A549 (cell line): ENCODE data around the gene EPN3. TPM values are rescaled to one million over a fixed set of nuclear protein-coding genes. Genes with fewer than 3 reads are reported as not detected.
A peak's percentile ranks its signal among the peaks of the same experiment; 100 is the strongest.

ENCODE experiments used
- ATAC-seq, 2 experiments: fragments of 200-7000 bp in 1 of 2; fragments of >200 bp in 1 of 2; cut with Nextera tagmentation in 1 of 2; cut with Tn5 transposase in 1 of 2; 3 replicates each; pipeline versions ENCODE4 v1.8.0 to v1.9.1; 2018 to 2020; ENCODE audit warnings: mild to moderate bottlenecking in 1 of 2, moderate library complexity in 1 of 2
- CTCF ChIA-PET: fragments of 300-600 bp; sonication (Branson Sonifier 250); formaldehyde crosslinking; extraction: SDS; loops from one replicate; lab custom pipeline; 2021; ENCODE audit warnings: antibody characterized with exemption, inconsistent platforms; lab: Yijun Ruan, JAX
- POLR2A ChIA-PET: fragments of 350-600 bp; formaldehyde crosslinking; extraction: SDS; loops from one replicate; lab custom pipeline; 2021; ENCODE audit warnings: antibody characterized with exemption, inconsistent platforms; lab: Yijun Ruan, JAX
- DNase-seq, 2 experiments: peaks; one replicate each; pipeline versions ENCODE4 v3.0.0 to v3.0.0-alpha.2; 2011 to 2016; ENCODE audit warnings: low read depth in 1 of 2, low spot score in 1 of 2
- FAIRE-seq: peaks from 2 replicates; lab custom pipeline; 2011; peaks lifted over from hg19 to GRCh38; lab: Jason Lieb, UNC
- H3K27ac ChIP-seq, 2 experiments: fragments of >200 bp; sonication (Bioruptor Twin); formaldehyde crosslinking; 3 replicates each; pipeline ENCODE4 v1.5.1; 2016 to 2017
- H3K4me1 ChIP-seq: fragments of >200 bp; sonication (Bioruptor Twin); formaldehyde crosslinking; 3 replicates; pipeline ENCODE4 v1.6.1; 2016
- H3K4me2 ChIP-seq: fragments of >200 bp; sonication (Bioruptor Twin); formaldehyde crosslinking; 3 replicates; pipeline ENCODE4 v1.6.1; 2016
- H3K4me3 ChIP-seq: fragments of >200 bp; sonication (Bioruptor Twin); formaldehyde crosslinking; 3 replicates; pipeline ENCODE4 v1.5.1; 2016
- H3K9me3 ChIP-seq: fragments of >200 bp; sonication (Bioruptor Twin); formaldehyde crosslinking; 3 replicates; pipeline ENCODE4 v1.6.1; 2016
- BCL3 ChIP-seq: fragments of >200 bp; sonication (Bioruptor Twin); formaldehyde crosslinking; IDR thresholded peaks from 3 replicates; pipeline ENCODE4 v1.6.1; 2016
- BHLHE40 ChIP-seq: IDR thresholded peaks from 2 replicates; pipeline ENCODE4 v1.6.1; 2012; ENCODE audit warnings: low read depth, low read length, inconsistent platforms
- CHD4 ChIP-seq: fragments of 200-600 bp; sonication (generic); IDR thresholded peaks from 2 replicates; pipeline ENCODE4 v1.6.1; 2016; ENCODE audit warnings: antibody characterized with exemption, mild to moderate bottlenecking, borderline replicate concordance
- ESRRA ChIP-seq: fragments of 150-350 bp; IDR thresholded peaks from 2 replicates; pipeline ENCODE4 v1.6.1; 2014; ENCODE audit warnings: mild to moderate bottlenecking, low read length, borderline replicate concordance
- FOSL2 ChIP-seq, 2 experiments: fragments of 450-650 bp in 1 of 2; fragments of >200 bp in 1 of 2; sonication (Bioruptor Twin) in 1 of 2; formaldehyde crosslinking; IDR thresholded peaks; 2 replicates each; pipeline versions ENCODE4 v1.5.0 to v1.6.1; 2016 to 2020; ENCODE audit warnings: mild to moderate bottlenecking in 1 of 2, moderate library complexity in 1 of 2
- FOXS1 ChIP-seq: fragments of 250-450 bp; sonication (Bioruptor Pico); IDR thresholded peaks from 2 replicates; pipeline ENCODE4 v1.5.0; 2020; ENCODE audit warnings: mild to moderate bottlenecking, moderate library complexity
- HDAC2 ChIP-seq: fragments of 200-600 bp; sonication (generic); IDR thresholded peaks from 2 replicates; pipeline ENCODE4 v1.6.1; 2016
- HES2 ChIP-seq: fragments of >200 bp; sonication (Bioruptor Twin); formaldehyde crosslinking; IDR thresholded peaks from 2 replicates; pipeline ENCODE4 v1.6.1; 2016
- HEYL ChIP-seq: fragments of 250-450 bp; sonication (Bioruptor Pico); IDR thresholded peaks from 2 replicates; pipeline ENCODE4 v1.8.0; 2021; ENCODE audit warnings: mild to moderate bottlenecking, moderate library complexity
- HMGXB4 ChIP-seq: fragments of 250-450 bp; sonication (Bioruptor Pico); IDR thresholded peaks from 2 replicates; pipeline ENCODE4 v1.5.0; 2021; ENCODE audit warnings: mild to moderate bottlenecking, moderate library complexity, borderline replicate concordance
- HOXB13 ChIP-seq: fragments of 250-450 bp; sonication (Bioruptor Pico); IDR thresholded peaks from 2 replicates; pipeline ENCODE4 v1.5.0; 2020; ENCODE audit warnings: low read depth, mild to moderate bottlenecking, moderate library complexity
- JUN ChIP-seq, 2 experiments: fragments of >200 bp; sonication (Bioruptor Twin); formaldehyde crosslinking; IDR thresholded peaks; 2 replicates in 1 of 2; 3 replicates in 1 of 2; pipeline ENCODE4 v1.6.1; 2016 to 2017
- KDM5A ChIP-seq: fragments of 200-600 bp; sonication (generic); IDR thresholded peaks from 2 replicates; pipeline ENCODE4 v1.6.1; 2016; ENCODE audit warnings: antibody characterized with exemption, mild to moderate bottlenecking
- MAFK ChIP-seq: fragments of 450-650 bp; IDR thresholded peaks from 2 replicates; pipeline ENCODE4 v1.6.1; 2014; ENCODE audit not compliant: partially characterized antibody
- NFE2L2 ChIP-seq: fragments of 150-350 bp; conservative IDR thresholded peaks from 2 replicates; pipeline ENCODE4 v1.6.1; 2014; ENCODE audit warnings: low read length
- NPAS2 ChIP-seq: fragments of 250-450 bp; sonication (Bioruptor Pico); IDR thresholded peaks from 2 replicates; pipeline ENCODE4 v1.8.0; 2022; ENCODE audit warnings: mild to moderate bottlenecking, moderate library complexity, borderline replicate concordance
- POLR2A ChIP-seq: IDR thresholded peaks from 2 replicates; pipeline ENCODE4 v1.6.1; 2012; ENCODE audit warnings: mild to moderate bottlenecking, low read length
- REST ChIP-seq: fragments of 200-600 bp; sonication (generic); IDR thresholded peaks from 2 replicates; pipeline ENCODE4 v1.6.1; 2016; ENCODE audit warnings: antibody characterized with exemption, mild to moderate bottlenecking, moderate library complexity
- RFX5 ChIP-seq: fragments of 450-650 bp; IDR thresholded peaks from 2 replicates; pipeline ENCODE4 v1.7.1; 2014; ENCODE audit warnings: antibody characterized with exemption, mild to moderate bottlenecking, moderate library complexity
- SMC3 ChIP-seq: fragments of >200 bp; sonication (Bioruptor Twin); formaldehyde crosslinking; IDR thresholded peaks from 3 replicates; pipeline ENCODE4 v1.6.1; 2018; ENCODE audit warnings: inconsistent platforms
- SREBF2 ChIP-seq: fragments of 450-650 bp; IDR thresholded peaks from 2 replicates; pipeline ENCODE4 v1.6.1; 2014; ENCODE audit warnings: mild to moderate bottlenecking, moderate library complexity
- TP53 ChIP-seq: fragments of 250-450 bp; sonication (Bioruptor Pico); IDR thresholded peaks from 2 replicates; pipeline ENCODE4 v1.5.0; 2021; ENCODE audit warnings: mild to moderate bottlenecking, moderate library complexity
- USF2 ChIP-seq: fragments of 450-650 bp; IDR thresholded peaks from 2 replicates; pipeline ENCODE4 v1.6.1; 2014; ENCODE audit warnings: antibody characterized with exemption
- ZC3H11A ChIP-seq: fragments of 450-650 bp; IDR thresholded peaks from 2 replicates; pipeline ENCODE4 v1.6.1; 2014; ENCODE audit warnings: antibody characterized with exemption, mild to moderate bottlenecking
- ZFP36 ChIP-seq: fragments of 450-650 bp; IDR thresholded peaks from 2 replicates; pipeline ENCODE4 v1.6.1; 2014; ENCODE audit warnings: borderline replicate concordance; ENCODE audit not compliant: partially characterized antibody
- ZSCAN20 ChIP-seq: fragments of 250-450 bp; sonication (Bioruptor Pico); IDR thresholded peaks from 2 replicates; pipeline ENCODE4 v1.8.0; 2022; ENCODE audit warnings: mild to moderate bottlenecking, moderate library complexity
- WGBS: methylation state at CpG from one replicate; pipeline ENCODE4 v1.1.6; 2017; ENCODE audit errors: missing lambda C conversion rate; 5-methylcytosine and 5-hydroxymethylcytosine counted together
- polyA plus RNA-seq, 4 experiments: library from polyadenylated mRNA; depleted of rRNA in 3 of 4; stranded (reverse); fragments of >200 nt; fragmentation: RNase III in 1 of 4; extraction: RNeasy Plus Mini Kit Qiagen cat#74134 plus additional on column Dnase treatment in 1 of 4; gene quantifications; 2 replicates in 3 of 4; 3 replicates in 1 of 4; pipeline ENCODE4 v1.2.3, GENCODE V29; 2011 to 2017

The EPN3 gene
- polyA plus RNA-seq, 2 of the 4 experiments (the other 2 are of a cell fraction): 0.13 to 0.18 TPM

GRCh38 chr17:50505591-50506130, 26.9 kb upstream of the EPN3 start (continued):
- no peak for TF ChIP-seq HDAC2
- no peak for TF ChIP-seq HOXB13 (CRISPR knock-in tag)
- TF ChIP-seq POLR2A: no peak

GRCh38 chr17:50506298-50506697, 26.2 kb upstream of the EPN3 start:
- H3K4me2 ChIP-seq: no peak overlapping the region
- CTCF ChIA-PET: interaction anchor here (1.0 to 10.1 kb wide), 9 partner anchors 10 to 277 kb away, joined by 3 to 119 read pairs (median 5); partner anchors contain the start of gene RSAD1
- H3K4me3 ChIP-seq: no peak overlapping the region
- FAIRE-seq: no peak
- peaks cover 16% of the 10 kb centered on the region; the same call in 2 of the 3 replicates for H3K4me1 ChIP-seq
- ATAC-seq: no peak
- POLR2A ChIA-PET: no interaction called here
- H3K27ac ChIP-seq: no peak overlapping the region
- no peak for DNase-seq
- no peaks in the 10 kb centered on the region for H3K9me3 ChIP-seq
- TF ChIP-seq NFE2L2 (no peak), USF2 (no peak), ZFP36 (no peak), SMC3 (no peak), HEYL (CRISPR knock-in tag) (no peak), CHD4 (no peak), SREBF2 (no peak), KDM5A (no peak), POLR2A (no peak), HES2 (no peak)
- 84% methylated on average over 7 of the region's 7 CpGs for WGBS

GRCh38 chr17:50507871-50508572, 24.5 kb upstream of the EPN3 start, which contains the start of gene MYCBPAP:
TSS of gene MYCBPAP (plus strand) at chr17:50508439. CDS start at chr17:50508675, 236 bp downstream.
- ChIA-PET CTCF (interaction anchor here (0.8 to 10.1 kb wide), 6 partner anchors 8 to 142 kb away, joined by 3 to 119 read pairs (median 8); partner anchors contain the start of gene RSAD1), POLR2A (no interaction called here)
- FAIRE-seq: no peak
- peak within 1 kb of the TSS; percentile 54 for H3K4me3 ChIP-seq
- DNase-seq: peak; percentile 81 to 83
- H3K4me2 ChIP-seq: peak within 1 kb of the TSS; percentile 90
- H3K9me3 ChIP-seq: no peaks in the 10 kb centered on the region
- H3K4me1 ChIP-seq: peaks cover 16% of the 10 kb centered on the region; the same call in 2 of the 3 replicates
- peak within 1 kb of the TSS; percentile 77 to 89 for H3K27ac ChIP-seq
- WGBS: 47% methylated on average over 27 of the region's 66 CpGs
- peak; percentile 76 to 85 for ATAC-seq
- TF ChIP-seq NPAS2 (CRISPR knock-in tag): no peak
- no peak for TF ChIP-seq NFE2L2
- no peak for TF ChIP-seq KDM5A
- no peak for TF ChIP-seq RFX5
- no peak for TF ChIP-seq FOSL2 (IDR thresholded peaks at IDR 0.05)
- no peak for TF ChIP-seq FOSL2 (CRISPR knock-in tag; IDR thresholded peaks at IDR 0.05)
- TF ChIP-seq ESRRA: no peak
- no peak for TF ChIP-seq ZSCAN20 (CRISPR knock-in tag)
- TF ChIP-seq ZFP36: no peak
- no peak for TF ChIP-seq TP53 (CRISPR knock-in tag)
- TF ChIP-seq SMC3: 0 out of 3 replicates have a peak, but pooled peaks have one; percentile 24
- no peak for TF ChIP-seq MAFK
- no peak for TF ChIP-seq BHLHE40
- TF ChIP-seq FOXS1 (CRISPR knock-in tag): no peak
- 0 out of 2 replicates have a peak, but pooled peaks have one; percentile 31 for TF ChIP-seq HMGXB4 (CRISPR knock-in tag)
- TF ChIP-seq REST: no peak
- peak in 1 of 2 experiments; percentile 55; a peak in 1 of 5 replicates for TF ChIP-seq JUN (IDR thresholded peaks at IDR 0.05)
- TF ChIP-seq ZC3H11A: no peak
- TF ChIP-seq BCL3: 0 out of 3 replicates have a peak, but pooled peaks have one; percentile 60
